Large intestine (tissue), 3 donors: ENCODE results near the gene CD40LG. TPM values are rescaled to one million over a fixed set of nuclear protein-coding genes. Genes with fewer than 3 reads are reported as not detected.

Source experiments
- DNase-seq, 2 donors: peaks; one replicate each; pipeline versions ENCODE4 v3.0.0 to v3.0.0-alpha.2; 2013
- H3K27ac ChIP-seq: one replicate; pipeline ENCODE4 v1.5.1; 2013; ENCODE audit warnings: low read length
- H3K27me3 ChIP-seq: 2 replicates; pipeline ENCODE4 v1.6.1; 2013; ENCODE audit warnings: low read length; ENCODE audit not compliant: control insufficient read depth, insufficient read depth
- H3K36me3 ChIP-seq: 2 replicates; pipeline ENCODE4 v1.6.1; 2013; ENCODE audit warnings: low read length; ENCODE audit not compliant: control insufficient read depth, insufficient read depth
- H3K4me1 ChIP-seq: one replicate; pipeline ENCODE4 v1.6.1; 2013; ENCODE audit warnings: low read length; ENCODE audit not compliant: control insufficient read depth, insufficient read depth
- H3K4me3 ChIP-seq: one replicate; pipeline ENCODE4 v1.5.1; 2013; ENCODE audit warnings: low read length
- H3K9me3 ChIP-seq: one replicate; pipeline ENCODE4 v1.6.1; 2013; ENCODE audit warnings: mild to moderate bottlenecking, low read depth, low read length, moderate library complexity; ENCODE audit not compliant: control insufficient read depth
- WGBS: methylation state at CpG from one replicate; pipeline ENCODE4 v1.1.5; 2013; ENCODE audit warnings: low lambda C conversion rate; ENCODE audit not compliant: insufficient coverage; 5-methylcytosine and 5-hydroxymethylcytosine counted together
- polyA plus RNA-seq: library from polyadenylated mRNA; unstranded; fragments of 120-200 nt; gene quantifications from one replicate; pipeline ENCODE4 v1.2.1, GENCODE V29; 2013

CD40LG gene
- polyA plus RNA-seq, 1 donor = 0.81 TPM

DNA sequence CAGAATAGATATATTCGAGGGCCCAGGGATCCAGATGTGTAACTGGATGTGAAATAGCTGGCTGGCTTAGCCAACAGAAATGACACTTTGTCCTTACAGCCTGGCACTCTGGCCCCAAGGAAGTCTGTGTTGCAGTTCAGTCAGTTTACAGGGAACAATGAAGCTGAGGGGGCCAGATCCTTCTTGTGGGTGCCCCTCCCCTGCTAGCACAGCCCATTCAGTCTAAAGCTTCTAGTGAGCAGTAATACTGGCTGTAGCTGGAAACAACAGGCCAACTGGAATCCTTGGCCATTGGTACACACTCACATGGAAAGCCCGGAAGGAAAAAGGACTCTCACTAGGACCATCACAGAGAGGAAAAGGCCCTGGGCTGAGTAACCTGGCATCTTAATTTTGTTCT, 22.7 kb upstream of the CD40LG start:
- no peak for DNase-seq
- no peaks in the 10 kb centered on the region for H3K27me3 ChIP-seq
- no CpG with 5 or more reads among the region's 2 CpGs for WGBS
- H3K4me1 ChIP-seq = no peaks in the 10 kb centered on the region
- no peak overlapping the region for H3K4me3 ChIP-seq
- H3K36me3 ChIP-seq = no peaks in the 10 kb centered on the region
- H3K27ac ChIP-seq = no peak overlapping the region
- H3K9me3 ChIP-seq = no peaks in the 10 kb centered on the region

DNA sequence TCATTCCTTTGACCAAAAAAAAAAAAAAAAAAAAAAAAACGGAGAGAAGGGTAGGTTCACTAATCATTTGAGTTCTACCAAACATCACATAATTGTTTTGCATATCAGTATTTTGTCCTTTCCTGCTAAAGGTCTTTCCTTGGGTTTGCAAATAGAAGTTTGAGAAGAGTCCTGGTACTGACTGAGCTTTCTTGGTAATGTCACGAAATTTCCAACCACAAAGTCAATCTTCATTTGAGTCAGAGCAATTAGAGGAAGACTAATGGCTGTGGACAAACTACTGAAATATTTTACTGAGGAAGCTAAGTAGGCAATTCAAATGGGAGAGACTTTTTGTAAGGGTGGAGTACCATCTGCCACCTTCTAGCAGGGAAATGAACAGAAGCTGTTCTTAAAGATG, 21.7 kb upstream of the CD40LG start:
- Histone ChIP-seq H3K9me3 (no peaks in the 10 kb centered on the region), H3K4me1 (no peaks in the 10 kb centered on the region), H3K36me3 (no peaks in the 10 kb centered on the region), H3K27me3 (no peaks in the 10 kb centered on the region), H3K4me3 (no peak overlapping the region), H3K27ac (no peak overlapping the region)
- no CpG with 5 or more reads among the region's 2 CpGs for WGBS
- DNase-seq = no peak

DNA sequence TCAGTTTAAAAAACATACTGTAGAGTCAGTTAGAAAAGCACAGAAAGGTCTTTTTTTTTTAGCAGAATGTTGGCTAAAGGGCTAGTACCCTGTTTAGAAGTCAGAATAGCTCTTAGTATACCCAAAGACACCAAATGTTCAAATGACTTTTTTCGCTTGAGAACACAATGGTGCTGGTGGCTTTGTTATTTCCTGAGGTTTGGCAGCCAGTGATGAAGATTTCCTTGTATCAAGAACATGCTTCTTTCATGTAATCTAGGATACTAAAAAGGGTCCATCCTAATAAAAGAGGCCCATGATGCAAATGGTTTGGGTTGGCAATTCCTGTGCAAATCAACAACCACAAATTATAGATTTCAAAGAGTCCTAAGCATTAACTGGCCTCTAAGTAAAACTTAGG, 21.1 kb upstream of the CD40LG start:
- H3K27me3 ChIP-seq = no peaks in the 10 kb centered on the region
- no peaks in the 10 kb centered on the region for H3K36me3 ChIP-seq
- no peaks in the 10 kb centered on the region for H3K4me1 ChIP-seq
- no peak for DNase-seq
- no peak overlapping the region for H3K27ac ChIP-seq
- no peak overlapping the region for H3K4me3 ChIP-seq
- H3K9me3 ChIP-seq = no peaks in the 10 kb centered on the region
- WGBS = no CpG with 5 or more reads among the region's 1 CpG

DNA sequence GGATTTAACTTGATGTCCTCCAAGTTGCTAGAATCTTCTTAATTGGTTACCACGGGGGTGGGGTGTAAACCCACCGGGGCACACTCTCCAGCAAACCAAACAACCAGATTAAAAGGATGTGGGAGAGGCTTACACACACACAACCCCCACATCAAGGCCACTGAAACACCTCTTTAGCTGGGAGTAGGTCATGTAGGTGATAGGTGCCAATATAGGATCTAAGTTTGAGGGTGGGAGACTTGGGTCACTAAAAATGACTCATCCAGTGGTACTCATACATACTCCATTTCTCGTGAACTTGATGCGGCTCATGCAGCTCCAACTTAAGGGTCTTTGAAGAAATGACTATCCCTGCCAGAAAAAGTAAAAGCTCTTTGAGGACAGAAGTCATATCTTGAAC, 20.5 kb upstream of the CD40LG start:
- WGBS = no CpG with 5 or more reads among the region's 4 CpGs
- no peak for DNase-seq
- no peak overlapping the region for H3K27ac ChIP-seq

DNA sequence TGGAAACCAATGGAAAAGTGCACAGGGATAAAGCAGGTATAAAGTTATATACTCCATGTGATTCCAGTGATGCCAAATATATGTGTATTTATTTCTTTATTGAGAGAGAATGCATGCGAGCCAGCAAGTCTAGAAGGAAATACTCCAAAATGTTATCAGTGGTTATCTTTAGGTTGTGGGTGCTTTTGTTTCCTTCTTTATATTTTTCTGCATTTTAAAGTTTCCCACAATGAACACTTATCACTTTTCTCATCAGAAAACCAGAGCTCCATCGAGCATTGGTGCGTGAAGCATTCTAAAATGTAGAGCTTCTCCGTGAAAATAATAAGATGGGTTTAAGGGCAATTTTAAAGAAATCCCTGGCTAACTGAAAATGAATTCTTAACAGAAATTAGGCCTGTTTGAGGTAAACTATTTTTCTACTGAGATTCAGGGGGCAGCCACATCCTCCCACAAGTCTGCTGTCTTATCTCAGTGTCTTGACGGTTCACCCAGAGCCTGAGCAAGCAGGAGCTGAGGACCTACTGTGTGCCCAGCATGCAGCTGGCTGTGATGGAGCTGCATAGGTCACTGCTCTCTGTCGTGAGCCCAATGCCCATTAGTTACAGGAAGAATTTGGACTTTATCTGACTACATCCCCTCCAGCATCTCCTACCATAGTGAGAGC, 18.7 kb upstream of the CD40LG start:
- WGBS = no CpG with 5 or more reads among the region's 6 CpGs
- Histone ChIP-seq H3K4me3 (no peak overlapping the region), H3K27me3 (no peaks in the 10 kb centered on the region), H3K4me1 (no peaks in the 10 kb centered on the region), H3K36me3 (no peaks in the 10 kb centered on the region), H3K27ac (no peak overlapping the region), H3K9me3 (no peaks in the 10 kb centered on the region)
- no peak for DNase-seq

More for the DNA sequence above, 20.5 kb upstream of the CD40LG start:
- Histone ChIP-seq H3K9me3 (no peaks in the 10 kb centered on the region), H3K4me1 (no peaks in the 10 kb centered on the region), H3K27me3 (no peaks in the 10 kb centered on the region), H3K36me3 (no peaks in the 10 kb centered on the region), H3K4me3 (no peak overlapping the region)

DNA sequence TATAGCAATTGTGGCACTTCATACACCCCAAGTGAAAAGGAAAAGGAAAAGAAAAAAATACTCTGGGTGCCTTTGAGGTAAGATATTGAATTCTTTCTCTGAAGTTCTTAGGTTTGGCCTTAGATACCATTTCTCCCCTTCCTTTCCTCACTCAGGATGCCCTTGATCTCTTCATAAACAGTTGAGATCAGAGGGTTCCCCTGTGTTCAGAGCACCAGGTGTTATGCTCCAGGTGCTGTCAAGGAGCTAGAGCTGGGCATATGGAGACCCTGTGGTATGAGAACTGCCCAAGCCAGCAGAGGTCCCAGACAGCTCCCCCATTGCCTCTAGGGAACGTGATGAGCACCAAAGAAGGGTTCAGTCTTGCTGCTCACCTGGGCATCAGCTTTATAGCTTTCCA, 17.1 kb upstream of the CD40LG start:
- DNase-seq = no peak
- no peak overlapping the region for H3K27ac ChIP-seq
- no peak overlapping the region for H3K4me3 ChIP-seq

DNA sequence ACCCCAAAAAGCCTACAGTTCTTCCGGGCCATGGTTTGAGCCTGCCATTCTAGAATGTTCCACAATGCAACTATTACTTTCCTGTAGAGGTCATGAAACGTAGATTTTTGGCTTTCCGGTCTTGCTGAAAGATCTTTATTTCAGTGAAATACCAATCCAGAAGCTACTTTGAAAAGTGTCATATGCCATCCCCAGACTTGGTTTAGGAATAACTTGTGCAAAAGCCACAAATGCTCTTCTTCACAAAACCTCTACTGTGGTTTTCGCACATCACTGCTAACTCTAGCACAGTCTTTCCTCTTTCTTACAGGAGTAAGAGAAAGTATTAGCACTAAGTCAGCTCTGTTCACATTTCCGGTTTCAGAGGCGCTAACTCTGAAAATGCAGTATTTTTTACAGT, 12.7 kb upstream of the CD40LG start:
- Histone ChIP-seq H3K4me3 (no peak overlapping the region), H3K27me3 (no peaks in the 10 kb centered on the region), H3K27ac (no peak overlapping the region), H3K4me1 (no peaks in the 10 kb centered on the region), H3K36me3 (no peaks in the 10 kb centered on the region), H3K9me3 (no peaks in the 10 kb centered on the region)
- no CpG with 5 or more reads among the region's 6 CpGs for WGBS
- no peak for DNase-seq

More for the DNA sequence above, 17.1 kb upstream of the CD40LG start:
- no CpG with 5 or more reads among the region's 1 CpG for WGBS
- Histone ChIP-seq H3K4me1 (no peaks in the 10 kb centered on the region), H3K9me3 (no peaks in the 10 kb centered on the region), H3K27me3 (no peaks in the 10 kb centered on the region), H3K36me3 (no peaks in the 10 kb centered on the region)

DNA sequence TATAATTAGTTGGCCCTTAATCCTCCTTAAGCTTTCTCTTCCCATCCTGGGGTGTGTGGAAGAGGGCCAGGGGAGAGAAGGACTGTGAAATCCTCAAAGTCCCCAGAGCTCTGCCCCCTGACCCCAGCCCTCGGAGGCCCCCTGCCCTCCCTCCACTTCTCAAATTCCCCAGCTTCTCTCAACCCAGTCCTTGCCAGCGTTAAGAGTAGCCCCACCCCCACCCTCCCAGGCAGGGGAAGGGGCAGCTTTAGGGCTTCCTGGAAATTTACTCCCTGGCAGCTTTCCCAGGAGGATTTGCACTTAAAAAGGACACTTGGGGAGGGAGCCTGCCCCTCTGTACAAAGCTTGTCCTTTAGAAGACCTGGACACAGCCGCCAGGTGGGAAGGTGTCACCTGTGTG, 11.8 kb upstream of the CD40LG start:
- WGBS = no CpG with 5 or more reads among the region's 3 CpGs
- H3K36me3 ChIP-seq = no peaks in the 10 kb centered on the region
- no peak for DNase-seq
- H3K4me3 ChIP-seq = no peak overlapping the region
- H3K4me1 ChIP-seq = no peaks in the 10 kb centered on the region
- H3K27ac ChIP-seq = no peak overlapping the region
- no peaks in the 10 kb centered on the region for H3K27me3 ChIP-seq
- H3K9me3 ChIP-seq = no peaks in the 10 kb centered on the region

DNA sequence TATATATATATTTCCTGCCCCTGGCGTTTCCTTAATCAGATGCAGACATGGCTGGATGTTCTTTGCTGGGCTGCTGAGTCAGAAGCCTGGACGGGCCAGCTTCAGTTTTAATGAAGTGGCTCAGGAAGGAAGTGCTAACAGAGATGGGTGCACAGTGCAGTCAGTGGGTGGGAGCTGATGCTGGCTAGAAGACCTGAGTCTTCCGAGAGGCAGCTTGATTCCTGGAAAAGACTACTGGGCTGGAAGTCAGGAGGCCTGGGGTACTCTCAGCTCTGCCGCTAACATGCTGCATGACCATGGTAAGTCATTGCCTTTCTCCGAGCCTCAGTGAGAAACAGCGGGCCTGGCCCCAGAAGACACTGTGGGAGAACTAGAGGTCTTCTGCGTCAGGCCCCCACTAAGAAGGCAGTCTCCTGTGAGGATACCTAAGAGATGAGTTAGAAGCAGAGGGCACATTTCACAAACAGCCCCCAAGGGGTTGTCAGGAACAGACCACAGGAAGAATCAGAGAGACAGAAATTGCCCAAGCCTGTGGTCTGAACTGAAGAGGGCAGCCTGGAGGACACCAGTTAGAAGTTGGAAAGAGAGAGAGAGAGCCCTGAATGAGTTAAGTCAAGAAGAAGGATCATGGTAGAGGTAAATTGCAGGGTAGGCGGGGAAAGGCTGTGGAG, 8.3 kb upstream of the CD40LG start:
- Histone ChIP-seq H3K4me3 (no peak overlapping the region), H3K27me3 (no peaks in the 10 kb centered on the region), H3K27ac (no peak overlapping the region), H3K9me3 (no peaks in the 10 kb centered on the region), H3K4me1 (no peaks in the 10 kb centered on the region), H3K36me3 (no peaks in the 10 kb centered on the region)
- DNase-seq = no peak
- WGBS = no CpG with 5 or more reads among the region's 8 CpGs

DNA sequence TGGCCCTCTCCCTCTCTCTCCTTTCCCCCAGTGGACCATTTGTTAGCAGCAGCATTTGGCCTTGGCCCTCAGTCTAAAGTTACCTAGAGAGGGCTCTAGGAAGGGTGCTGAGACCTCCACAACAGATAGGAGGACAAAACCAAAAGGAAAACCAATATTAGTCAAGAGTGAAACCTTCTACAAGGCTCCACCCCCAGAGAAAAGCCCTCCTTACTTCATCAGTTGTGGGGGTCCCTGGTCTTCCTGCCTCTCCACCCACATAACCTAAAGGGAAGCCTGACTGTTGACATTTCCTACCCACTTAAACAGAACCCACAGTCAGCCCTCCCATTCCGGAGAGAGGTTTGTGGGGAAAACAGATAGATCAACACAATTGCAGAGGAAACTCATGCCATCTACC, 4.7 kb upstream of the CD40LG start:
- no peaks in the 10 kb centered on the region for H3K27me3 ChIP-seq
- H3K36me3 ChIP-seq = no peaks in the 10 kb centered on the region
- no peak overlapping the region for H3K4me3 ChIP-seq
- no CpG with 5 or more reads among the region's 1 CpG for WGBS
- no peaks in the 10 kb centered on the region for H3K9me3 ChIP-seq
- no peaks in the 10 kb centered on the region for H3K4me1 ChIP-seq
- DNase-seq = no peak
- H3K27ac ChIP-seq = no peak overlapping the region
